GM21423 (cell line): ENCODE data around the gene MCMBP.
A peak's percentile ranks its signal among the peaks of the same experiment; 100 is the strongest.
"Not testable (repeated sequence)": the region's sequence is repeated elsewhere in the genome, so short reads cannot be mapped to it uniquely, and the experiment has no call there.

ENCODE experiments used
- ATAC-seq: cut with Tn5 transposase; IDR thresholded peaks from one replicate; pipeline ENCODE4 v1.9.1; 2021; ENCODE audit warnings: mild to moderate bottlenecking, moderate library complexity; ENCODE audit not compliant: unreplicated experiment

MCMBP gene

DNA sequence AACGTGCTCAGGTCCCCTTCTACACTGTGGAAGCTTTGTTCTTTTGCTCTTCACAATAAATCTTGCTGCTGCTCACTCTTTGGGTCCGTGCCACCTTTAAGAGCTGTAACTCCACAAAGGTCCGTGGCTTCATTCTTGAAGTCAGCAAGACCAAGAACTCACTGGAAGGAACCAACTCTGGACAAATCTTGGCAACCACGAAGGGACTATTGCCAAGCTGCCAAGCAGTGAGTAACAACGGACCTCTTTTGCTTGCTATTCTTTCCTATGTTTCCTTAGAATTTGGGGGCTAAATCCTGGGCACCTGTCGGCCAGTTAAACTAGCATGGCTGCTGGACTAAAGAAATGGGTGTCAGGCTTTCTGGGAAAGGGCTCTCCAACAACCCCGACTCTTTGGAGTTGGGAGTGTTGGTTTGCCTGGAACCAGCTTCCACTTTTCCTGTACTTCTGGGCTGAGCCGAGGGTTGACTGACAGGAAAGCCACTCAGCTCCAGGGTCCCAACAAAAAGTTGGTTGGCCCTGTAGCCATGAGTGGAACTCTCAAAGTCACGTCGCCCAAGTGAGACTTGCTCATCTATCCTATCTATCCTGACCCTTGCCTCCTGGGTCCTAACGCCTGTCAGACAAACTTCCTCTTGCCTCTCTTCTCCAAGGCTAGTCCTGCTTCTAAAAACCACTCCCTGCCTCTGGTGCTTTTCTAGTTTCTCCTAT, 11.4 kb upstream of the MCMBP start:
- not testable (repeated sequence) for ATAC-seq

- no peak for ATAC-seq
These were observed 5.9 kb upstream of the MCMBP start for GRCh38 chr10:119878524-119878923.

DNA sequence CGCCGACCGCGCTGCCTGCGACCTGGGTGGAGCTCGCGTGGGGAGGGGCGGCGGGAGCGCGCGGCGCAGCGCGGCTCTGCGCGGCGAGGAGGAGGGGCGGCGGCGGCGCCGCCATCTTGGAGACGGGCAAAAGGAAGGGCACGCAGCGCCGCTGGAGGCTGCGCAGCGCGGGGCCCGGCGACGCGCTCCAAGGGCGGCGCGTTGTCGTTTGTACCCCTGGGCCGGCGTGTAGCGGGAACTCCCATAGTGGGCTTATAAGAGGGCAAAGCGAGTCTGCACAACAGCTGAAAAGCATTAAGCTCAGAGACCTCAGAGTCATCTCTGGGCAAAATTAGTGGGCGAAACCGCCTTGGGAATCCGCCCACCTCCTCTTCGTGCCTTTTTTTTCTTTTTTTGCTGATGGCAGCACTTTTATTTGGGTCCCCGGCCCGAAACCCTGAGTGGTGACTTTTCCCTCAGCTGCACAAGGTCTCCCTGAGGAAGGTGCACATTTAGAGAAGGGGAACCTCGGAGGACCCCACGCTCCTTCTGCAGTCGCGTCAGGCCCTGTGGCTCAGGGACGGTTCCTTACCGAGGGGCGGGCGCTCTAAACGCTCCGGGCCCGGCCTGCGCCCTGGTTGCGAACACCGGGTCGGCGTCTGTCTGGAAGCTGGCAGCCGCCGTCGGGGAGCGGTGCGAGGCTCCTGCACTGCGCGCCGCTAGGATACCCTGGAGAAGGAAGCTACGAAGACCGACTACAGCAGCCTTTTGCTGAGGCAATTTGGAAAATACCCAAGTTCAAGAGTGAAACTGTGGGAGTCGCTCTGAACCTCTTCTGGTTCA, 428 bp upstream of the MCMBP start:
- peak; percentile 89 for ATAC-seq

DNA sequence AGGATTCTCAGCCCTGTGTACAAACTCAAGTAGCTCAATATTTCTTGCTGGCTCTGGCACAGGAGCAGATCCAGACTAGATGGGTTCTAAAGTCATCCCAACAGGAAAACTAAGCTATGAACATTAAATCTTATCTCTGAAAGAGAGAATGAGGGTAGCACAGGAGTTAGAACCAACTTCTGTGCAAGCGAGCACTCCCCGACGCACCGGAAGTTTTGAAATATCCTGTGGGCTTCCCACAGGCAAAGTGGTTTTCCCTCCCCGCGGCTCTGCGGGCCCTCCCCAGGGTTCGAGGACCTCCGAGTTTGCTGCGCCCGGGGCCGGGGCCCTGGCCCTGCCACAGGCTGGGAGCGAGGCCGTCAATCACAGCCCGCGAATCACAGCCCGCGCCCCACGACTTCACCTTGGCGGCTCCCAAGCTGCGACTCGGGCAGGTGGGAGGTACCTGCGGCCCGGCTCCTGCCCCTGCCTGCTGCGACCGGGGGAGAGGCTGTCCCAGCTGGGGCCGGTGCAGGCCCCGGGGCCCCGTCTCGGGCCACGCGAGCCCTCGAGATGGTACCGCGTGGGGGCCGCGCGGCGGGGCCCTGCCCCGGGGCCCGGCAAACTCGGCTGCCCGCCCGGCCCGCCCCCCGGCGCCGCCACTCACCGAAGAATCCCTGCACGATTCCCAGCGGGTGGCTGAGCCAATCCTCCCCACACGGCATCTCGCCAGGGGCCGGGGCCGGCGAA, 598 bp downstream of the MCMBP start:
- peak; percentile 41 for ATAC-seq

- not testable (repeated sequence) for ATAC-seq
These were observed 3.2 kb downstream of the MCMBP start for GRCh38 chr10:119869398-119869797.

DNA sequence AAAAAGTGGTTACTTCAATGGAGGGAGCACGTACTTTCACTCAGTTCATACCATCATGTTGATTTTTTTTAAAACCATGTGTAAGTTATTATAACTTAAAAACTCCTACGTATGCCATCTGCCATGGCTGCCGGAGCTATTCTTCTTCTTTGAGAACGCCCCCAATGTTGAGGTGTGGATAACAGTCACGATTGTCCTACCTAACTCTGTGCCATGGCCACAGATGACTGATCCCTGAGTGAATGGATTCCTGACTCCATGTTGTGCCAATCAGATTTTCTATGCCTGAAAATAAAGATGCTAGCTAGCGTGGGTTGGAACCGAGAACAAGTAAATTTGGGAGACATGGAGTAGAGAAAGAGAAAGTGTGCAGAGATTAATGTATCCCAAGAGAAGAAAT, 5.3 kb downstream of the MCMBP start:
- ATAC-seq, result no peak

DNA sequence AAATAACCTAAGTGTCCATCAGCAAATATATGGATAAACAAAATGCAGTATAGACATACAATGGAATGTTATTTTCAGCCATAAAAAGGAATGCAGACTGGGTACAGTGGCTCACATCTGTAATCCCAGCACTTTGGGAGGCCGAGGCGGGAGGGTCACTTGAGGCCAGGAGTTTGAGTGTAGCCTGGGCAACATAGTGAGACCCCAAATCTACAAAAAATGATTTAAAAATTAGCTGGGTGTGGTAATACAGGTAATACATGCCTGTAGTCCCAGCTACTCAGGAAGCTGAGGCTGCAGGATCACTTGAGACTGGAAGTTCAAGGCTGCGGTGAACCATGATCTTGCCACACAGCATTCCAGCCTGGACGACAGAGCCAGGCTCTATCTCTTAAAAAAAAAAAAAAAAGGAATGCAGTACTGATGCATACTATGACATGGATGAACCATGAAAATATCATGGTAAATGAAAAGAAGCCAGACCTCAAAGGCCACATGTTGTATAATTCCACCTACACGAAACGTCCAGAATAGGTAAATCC, 6.9 kb downstream of the MCMBP start:
- ATAC-seq, result no peak

GRCh38 chr10:119863951-119864565, 8.6 kb downstream of the MCMBP start:
- no peak for ATAC-seq

GRCh38 chr10:119862524-119862923, 10.1 kb downstream of the MCMBP start:
- no peak for ATAC-seq

GRCh38 chr10:119860866-119861607, 11.6 kb downstream of the MCMBP start:
- no peak for ATAC-seq

DNA sequence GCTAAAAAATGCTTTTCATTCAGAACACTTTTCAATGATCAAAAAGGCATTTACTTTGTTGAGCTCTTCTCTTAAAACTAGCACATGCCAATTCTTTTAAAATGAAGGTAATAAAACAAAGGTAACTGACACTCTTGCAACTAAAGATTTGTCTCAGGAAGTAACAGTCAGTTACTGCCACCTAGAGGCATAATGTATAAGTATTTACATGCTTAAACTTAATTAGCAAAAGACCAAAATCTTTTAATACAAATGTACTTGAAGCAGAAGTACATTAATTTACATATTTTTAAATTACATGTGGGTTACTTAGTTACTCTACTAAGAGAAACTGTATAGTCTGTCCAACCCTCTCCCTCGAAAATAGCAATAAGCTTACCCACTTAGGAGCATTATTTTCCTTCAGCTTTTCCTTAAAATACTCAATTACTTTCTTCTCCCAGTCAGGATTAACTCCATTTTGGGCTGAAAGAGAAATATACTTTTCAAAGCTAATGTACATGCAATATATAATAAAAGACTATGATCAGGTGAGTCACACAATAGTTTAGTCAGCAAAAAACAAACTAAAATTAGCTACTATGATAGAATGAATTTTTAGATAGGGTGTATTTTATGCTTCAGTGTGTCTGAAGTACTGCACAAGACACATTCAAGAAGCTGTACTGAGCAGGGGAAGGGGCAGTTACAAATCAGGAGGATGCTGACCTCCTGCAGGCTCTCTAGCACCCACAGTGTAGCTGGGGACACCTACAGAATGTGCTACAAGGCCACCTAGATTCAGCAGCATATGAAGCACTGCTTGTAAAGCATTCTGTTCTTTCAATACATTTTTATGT, 13.0 kb downstream of the MCMBP start:
- no peak for ATAC-seq

- ATAC-seq, result no peak
These were observed 14.6 kb downstream of the MCMBP start for GRCh38 chr10:119858063-119858462.

DNA sequence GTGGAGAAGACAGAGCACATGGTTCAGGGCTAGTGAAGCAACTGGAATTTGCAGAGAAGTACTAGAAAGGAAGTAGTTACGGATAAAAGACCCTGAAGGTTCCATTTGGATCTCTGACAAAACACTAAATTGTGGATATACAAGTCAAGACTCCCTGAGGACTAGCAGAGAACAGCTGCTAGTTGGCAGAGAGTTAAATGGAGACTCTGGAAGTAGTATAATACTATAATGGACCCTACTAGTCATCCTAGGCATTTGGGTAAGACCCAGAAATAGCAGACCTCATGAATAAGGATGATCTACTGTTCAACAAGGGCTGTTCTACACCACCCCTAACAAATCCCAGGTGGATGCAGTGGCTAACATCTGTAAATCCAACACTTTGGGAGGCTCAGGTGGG, 19.1 kb downstream of the MCMBP start:
- ATAC-seq, result no peak

DNA sequence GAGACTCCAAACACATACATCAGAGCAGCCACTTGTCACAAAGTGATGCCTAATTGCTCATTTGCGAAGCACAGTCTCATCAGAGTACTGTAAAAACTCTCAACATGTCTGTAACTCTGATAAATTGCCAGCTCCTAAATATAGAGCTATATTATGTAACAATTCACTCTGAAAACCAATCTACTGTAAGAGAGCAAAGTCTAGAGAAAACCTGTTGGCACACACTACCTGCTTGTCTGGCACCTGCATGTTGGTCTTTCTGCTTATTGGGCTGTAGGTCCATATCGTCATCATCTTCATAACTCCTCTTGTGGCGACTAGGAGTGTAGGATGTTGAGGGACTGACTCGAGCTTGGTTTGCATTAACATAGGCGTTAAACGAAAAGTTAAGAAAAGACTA, 19.8 kb downstream of the MCMBP start:
- no peak for ATAC-seq

DNA sequence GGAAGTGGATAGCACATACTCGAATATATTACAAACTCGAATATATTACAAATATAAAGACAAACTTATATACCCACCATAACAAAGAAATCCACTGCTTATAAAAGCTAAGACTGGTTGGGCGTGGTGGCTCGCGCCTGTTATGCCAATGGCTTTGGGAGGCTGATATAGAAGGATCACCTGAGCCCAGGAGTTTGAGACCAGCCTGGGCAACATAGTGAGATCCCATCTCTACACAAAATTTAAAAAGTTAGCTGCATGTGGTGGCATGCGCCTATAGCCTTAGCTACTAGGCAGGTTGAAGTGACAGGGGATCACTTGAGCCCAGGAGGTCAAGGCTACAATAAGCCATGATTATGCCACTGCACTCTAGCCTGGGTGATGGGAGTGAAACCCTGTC, 20.4 kb downstream of the MCMBP start:
- no peak for ATAC-seq

DNA sequence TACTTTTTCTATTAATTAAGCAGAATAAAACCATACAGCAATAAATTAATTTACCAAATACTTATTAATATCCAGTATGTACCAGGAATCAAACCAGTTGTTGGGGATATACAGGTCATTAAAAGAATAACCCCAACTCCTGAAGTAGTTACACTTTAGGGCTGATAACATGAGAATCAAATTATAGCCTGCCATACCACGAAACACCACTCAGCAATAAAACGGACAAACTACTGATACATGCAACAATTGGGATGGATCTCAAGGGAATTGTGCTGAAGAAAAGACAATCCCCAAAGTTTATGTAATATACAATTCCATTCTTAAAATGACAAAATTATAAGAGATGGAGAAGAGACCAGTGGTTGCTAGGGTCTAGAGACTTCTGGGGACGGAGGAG, 22.7 kb downstream of the MCMBP start:
- no peak for ATAC-seq

DNA sequence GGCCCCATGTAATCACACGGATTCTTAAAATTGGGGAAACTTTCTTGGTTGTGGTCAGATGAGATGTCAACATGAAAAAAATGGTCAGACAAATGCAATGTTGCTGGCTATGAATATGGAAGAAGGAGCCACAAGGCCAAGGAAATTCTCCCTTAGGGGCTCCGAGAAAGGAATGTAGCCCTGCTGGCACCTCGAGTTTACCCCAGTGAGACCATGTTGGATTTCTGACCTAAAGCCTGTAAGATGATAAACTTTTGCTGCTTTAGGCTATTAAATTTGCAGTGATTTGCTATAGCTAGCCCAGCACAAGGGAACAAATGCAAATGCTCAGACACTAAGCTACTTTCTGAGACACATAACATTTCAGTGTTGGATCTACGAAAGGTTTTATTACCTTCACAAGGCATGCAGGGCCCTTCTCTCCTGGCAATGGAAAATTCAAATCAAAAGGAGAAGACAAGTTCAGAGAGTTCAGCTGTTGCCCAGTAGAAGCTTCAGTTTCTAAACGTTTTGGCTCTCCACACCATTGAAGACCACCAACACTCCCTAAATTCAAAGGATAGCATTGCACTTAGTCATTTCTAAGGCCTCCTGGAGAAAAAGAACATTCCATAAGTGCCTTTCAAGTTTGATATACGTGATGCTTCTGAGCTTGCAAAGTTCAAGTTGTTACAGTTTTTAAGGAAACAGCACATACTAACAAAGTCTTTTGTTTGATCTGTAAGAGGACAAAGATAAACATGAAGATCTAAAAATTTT, 23.4 kb downstream of the MCMBP start:
- ATAC-seq, result no peak

DNA sequence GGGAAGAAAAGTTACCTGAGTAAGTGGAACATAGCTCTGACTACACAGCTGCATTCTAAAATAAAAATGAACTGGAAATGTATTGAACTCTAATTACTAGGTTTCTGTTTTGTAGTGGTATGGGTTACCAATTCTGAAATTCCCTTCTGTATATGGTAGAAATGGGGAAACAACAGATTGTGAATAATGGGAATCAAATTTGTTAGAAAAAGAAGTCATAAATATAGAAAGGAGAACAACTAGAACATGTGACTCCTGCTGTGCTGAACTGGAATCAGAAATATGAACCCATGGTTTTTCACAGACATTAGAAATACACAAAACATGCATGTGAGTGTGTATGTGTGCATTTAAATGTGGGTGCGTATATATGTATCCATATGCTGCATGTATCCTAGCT, 27.0 kb downstream of the MCMBP start:
- ATAC-seq, result no peak

DNA sequence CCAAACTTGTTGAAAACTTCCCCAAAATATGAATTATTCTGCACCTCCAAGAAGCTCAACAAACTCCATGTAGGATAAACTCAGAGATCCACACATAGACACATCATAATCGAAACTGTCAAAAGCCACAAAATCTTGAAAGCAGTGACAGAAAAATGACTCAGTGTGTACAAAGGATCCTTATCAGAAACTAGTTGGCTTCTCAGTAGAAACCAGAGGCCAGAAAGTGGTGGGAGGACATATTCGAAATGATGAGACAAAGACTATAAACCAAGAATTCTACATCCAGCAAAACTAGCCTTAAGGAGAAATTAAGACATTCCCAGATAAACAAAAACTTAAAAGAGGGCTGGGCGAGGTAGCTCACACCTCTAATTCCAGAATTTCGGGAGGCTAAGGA, 38.5 kb downstream of the MCMBP start:
- no peak for ATAC-seq
